RWPE1 (cell line): ENCODE data around the gene GPRIN2.

Experiments used
- CTCF ChIA-PET: fragments of 350-600 bp; sonication (Branson Sonifier 250); formaldehyde crosslinking; extraction: SDS; loops from one replicate; lab custom pipeline; 2021; lab: Yijun Ruan, JAX
- POLR2A ChIA-PET: fragments of 400-600 bp; formaldehyde crosslinking; extraction: SDS; loops from one replicate; lab custom pipeline; 2020; ENCODE audit warnings: antibody characterized with exemption; ENCODE audit not compliant: low non-redundant PET; lab: Yijun Ruan, JAX
- DNase-seq: peaks from one replicate; pipeline ENCODE4 v3.0.0; 2012; ENCODE audit warnings: low spot score
- H3K27ac ChIP-seq: fragments of 450-650 bp; 2 replicates; pipeline ENCODE4 v1.5.1; 2017
- TF ChIP-seq, protein P1 (sequence below): fragments of 450-650 bp; conservative IDR thresholded peaks from 2 replicates; pipeline ENCODE4 v1.5.1; 2017; ENCODE audit warnings: low read depth, mild to moderate bottlenecking

GPRIN2 gene

DNA sequence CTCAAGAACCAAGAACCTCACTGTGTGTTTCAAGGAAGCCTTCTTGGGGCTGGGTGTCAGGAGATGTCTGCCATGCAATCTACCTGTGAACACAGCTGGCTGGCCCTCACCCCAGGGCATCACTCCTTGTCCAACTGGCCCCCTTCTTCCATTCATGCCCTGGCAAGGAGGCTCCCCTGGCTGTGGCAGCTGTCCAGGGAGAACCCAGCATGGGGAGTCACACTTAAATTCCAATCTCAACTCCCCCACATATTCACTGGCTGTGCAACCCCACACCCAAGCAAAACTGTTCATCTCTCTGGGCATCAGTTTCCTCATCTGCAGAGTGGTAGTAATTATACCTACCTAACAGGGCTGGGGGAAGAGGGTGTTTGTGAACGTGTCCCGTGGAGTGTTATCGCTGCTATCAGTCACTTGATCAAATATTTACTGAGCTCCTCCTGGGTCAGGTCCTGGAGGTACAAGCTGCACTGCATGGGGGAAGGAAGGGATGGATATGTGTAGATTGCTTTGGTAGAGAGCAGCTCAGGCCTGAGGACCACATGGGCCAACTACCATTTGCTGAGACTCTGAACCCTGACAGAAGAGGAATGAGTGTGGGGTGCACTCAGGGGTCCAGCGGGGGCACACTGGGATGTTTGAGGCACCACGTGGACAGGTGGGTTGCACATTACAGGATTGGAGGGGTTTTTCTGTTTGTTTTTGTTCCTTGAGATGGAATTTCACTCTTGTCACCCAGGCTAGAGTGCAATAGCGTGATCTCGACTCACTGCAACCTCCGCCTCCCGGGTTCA, 2.1 kb upstream of the GPRIN2 start:
- ChIA-PET POLR2A (no interaction called here), CTCF (interaction anchor here (0.6 to 0.8 kb wide), 3 partner anchors 14 to 466 kb away, joined by 3 to 5 read pairs (median 3); no protein-coding TSS in a partner anchor)
- TF ChIP-seq, protein P1, sequence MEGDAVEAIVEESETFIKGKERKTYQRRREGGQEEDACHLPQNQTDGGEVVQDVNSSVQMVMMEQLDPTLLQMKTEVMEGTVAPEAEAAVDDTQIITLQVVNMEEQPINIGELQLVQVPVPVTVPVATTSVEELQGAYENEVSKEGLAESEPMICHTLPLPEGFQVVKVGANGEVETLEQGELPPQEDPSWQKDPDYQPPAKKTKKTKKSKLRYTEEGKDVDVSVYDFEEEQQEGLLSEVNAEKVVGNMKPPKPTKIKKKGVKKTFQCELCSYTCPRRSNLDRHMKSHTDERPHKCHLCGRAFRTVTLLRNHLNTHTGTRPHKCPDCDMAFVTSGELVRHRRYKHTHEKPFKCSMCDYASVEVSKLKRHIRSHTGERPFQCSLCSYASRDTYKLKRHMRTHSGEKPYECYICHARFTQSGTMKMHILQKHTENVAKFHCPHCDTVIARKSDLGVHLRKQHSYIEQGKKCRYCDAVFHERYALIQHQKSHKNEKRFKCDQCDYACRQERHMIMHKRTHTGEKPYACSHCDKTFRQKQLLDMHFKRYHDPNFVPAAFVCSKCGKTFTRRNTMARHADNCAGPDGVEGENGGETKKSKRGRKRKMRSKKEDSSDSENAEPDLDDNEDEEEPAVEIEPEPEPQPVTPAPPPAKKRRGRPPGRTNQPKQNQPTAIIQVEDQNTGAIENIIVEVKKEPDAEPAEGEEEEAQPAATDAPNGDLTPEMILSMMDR, result no peak
- H3K27ac ChIP-seq, result no peak overlapping the region
- DNase-seq, result no peak

DNA sequence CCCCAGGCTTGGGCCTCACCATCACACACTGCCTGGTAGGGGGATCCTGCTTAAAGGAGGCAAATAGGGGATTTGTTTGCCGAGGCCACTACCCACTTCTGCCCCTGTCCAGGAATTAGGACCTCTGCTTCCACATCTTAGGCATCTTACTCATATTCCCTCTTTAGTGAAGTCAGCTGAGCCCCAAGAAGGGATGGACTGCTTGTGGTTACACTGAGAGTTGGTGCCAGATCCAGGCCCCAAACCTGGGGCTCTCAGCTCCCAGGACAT, 1.6 kb upstream of the GPRIN2 start:
- H3K27ac ChIP-seq, result no peak overlapping the region
- POLR2A ChIA-PET, result no interaction called here
- CTCF ChIA-PET, result interaction anchor here (0.6 kb wide), 1 partner anchor 35 kb away, joined by 5 read pairs; no protein-coding TSS in a partner anchor
- no peak for DNase-seq
- TF ChIP-seq, protein P1, result no peak

GRCh38 chr10:46557319-46558121, 1.1 kb upstream of the GPRIN2 start:
- H3K27ac ChIP-seq, result no peak overlapping the region
- DNase-seq, result no peak
- CTCF ChIA-PET, result interaction anchor here (0.6 kb wide), 1 partner anchor 34 kb away, joined by 5 read pairs; no protein-coding TSS in a partner anchor
- POLR2A ChIA-PET, result no interaction called here
- TF ChIP-seq, protein P1, result no peak

DNA sequence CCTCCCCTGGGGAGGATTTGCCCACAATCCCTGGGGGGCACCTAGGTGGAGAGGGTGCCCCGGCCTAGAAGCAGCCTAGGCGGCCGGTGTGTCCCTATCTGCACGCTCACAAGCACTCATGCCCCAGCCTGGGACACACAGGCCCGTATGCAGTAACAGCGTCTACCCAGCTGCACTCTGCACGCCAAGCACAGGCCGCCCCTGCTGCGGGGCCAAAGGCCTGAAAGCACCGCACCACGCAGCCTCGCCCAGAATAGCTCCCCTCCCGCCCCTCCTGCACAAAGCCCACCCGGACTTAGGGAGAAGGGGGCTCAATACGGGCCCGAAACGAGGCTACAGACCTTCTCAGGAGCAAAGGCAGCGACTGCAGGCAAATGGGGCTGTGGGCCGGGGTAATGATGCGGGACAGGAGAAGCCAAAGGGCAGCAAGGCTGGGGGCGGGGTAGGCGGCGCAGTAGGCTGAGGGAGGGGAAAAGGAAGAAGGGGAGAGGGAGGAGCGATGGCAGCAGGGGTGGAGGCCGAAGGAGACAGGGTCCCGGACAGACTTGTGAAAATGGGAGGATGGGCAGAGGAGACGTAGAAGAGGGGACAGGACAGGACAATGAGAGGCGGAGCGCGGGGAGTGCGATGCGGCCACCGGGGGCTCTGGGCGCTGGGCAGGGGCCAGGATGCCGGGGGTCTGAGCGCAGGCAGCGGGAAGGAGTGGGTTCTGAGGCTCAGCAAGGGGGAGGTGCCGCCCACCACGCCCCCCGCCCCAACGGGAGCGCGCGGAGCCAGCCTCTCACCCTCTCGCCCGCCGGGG, 544 bp downstream of the GPRIN2 start:
- TF ChIP-seq, protein P1, result no peak
- ChIA-PET POLR2A (no interaction called here), CTCF (interaction anchor here (0.7 kb wide), 2 partner anchors 309 to 1945 kb away, joined by 3 read pairs; no protein-coding TSS in a partner anchor)
- DNase-seq, result no peak
- no peak overlapping the region for H3K27ac ChIP-seq

DNA sequence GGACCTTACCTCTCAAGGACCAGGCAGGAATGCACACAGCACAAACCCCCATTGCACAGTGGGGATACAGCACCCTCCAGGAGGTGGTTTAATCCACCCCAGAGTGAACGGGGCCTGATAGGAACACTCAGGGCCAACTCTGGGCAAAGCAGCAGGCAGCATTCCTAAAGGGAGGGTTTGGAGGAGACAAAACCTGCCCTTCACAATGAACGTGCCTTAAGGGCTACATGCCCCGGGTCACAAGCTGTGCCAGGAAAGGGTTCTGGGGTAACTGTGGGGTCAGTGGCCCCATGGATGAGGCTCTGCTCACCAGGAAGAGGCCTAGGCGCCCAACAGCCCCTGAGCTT, 1.1 kb downstream of the GPRIN2 start:
- ChIA-PET CTCF (interaction anchor here (0.7 kb wide), 2 partner anchors 308 to 1945 kb away, joined by 3 read pairs; no protein-coding TSS in a partner anchor), POLR2A (no interaction called here)
- H3K27ac ChIP-seq, result no peak overlapping the region
- TF ChIP-seq, protein P1, result no peak
- DNase-seq, result no peak
